Neural cell (in vitro differentiated cells): ENCODE results near the gene NEURL3.

Experiments
- EP300 ChIP-seq: fragments of 450-650 bp; conservative IDR thresholded peaks from 2 replicates; pipeline ENCODE4 v1.6.1; 2014; ENCODE audit warnings: antibody characterized with exemption, mild to moderate bottlenecking, moderate library complexity; ENCODE audit not compliant: poor library complexity, severe bottlenecking
- EZH2 ChIP-seq: fragments of 200-600, 300-800 bp; shearing (Covaris generic), sonication (generic); IDR thresholded peaks from 2 replicates; pipeline ENCODE4 v1.6.1; 2014; ENCODE audit warnings: antibody characterized with exemption, low read length, borderline replicate concordance, mild to moderate bottlenecking; ENCODE audit not compliant: insufficient read depth, poor library complexity, severe bottlenecking
- POLR2AphosphoS5 ChIP-seq: IDR thresholded peaks from 2 replicates; pipeline ENCODE4 v1.6.1; 2012
- SMC3 ChIP-seq: fragments of 450-650 bp; conservative IDR thresholded peaks from 2 replicates; pipeline ENCODE4 v1.6.1; 2014; ENCODE audit warnings: antibody characterized with exemption, mild to moderate bottlenecking, moderate library complexity; ENCODE audit not compliant: poor library complexity
- TAF1 ChIP-seq: IDR thresholded peaks from 2 replicates; pipeline ENCODE4 v1.6.1; 2012; ENCODE audit warnings: low read depth
- TF ChIP-seq, protein P1 (sequence below): fragments of 450-650 bp; IDR thresholded peaks from 2 replicates; pipeline ENCODE4 v1.5.1; 2014; ENCODE audit warnings: antibody characterized with exemption, mild to moderate bottlenecking, moderate library complexity; ENCODE audit not compliant: poor library complexity, severe bottlenecking
- TF ChIP-seq, protein P2 (sequence below): IDR thresholded peaks from 2 replicates; pipeline ENCODE4 v1.6.1; 2012; ENCODE audit warnings: borderline replicate concordance

DNA sequence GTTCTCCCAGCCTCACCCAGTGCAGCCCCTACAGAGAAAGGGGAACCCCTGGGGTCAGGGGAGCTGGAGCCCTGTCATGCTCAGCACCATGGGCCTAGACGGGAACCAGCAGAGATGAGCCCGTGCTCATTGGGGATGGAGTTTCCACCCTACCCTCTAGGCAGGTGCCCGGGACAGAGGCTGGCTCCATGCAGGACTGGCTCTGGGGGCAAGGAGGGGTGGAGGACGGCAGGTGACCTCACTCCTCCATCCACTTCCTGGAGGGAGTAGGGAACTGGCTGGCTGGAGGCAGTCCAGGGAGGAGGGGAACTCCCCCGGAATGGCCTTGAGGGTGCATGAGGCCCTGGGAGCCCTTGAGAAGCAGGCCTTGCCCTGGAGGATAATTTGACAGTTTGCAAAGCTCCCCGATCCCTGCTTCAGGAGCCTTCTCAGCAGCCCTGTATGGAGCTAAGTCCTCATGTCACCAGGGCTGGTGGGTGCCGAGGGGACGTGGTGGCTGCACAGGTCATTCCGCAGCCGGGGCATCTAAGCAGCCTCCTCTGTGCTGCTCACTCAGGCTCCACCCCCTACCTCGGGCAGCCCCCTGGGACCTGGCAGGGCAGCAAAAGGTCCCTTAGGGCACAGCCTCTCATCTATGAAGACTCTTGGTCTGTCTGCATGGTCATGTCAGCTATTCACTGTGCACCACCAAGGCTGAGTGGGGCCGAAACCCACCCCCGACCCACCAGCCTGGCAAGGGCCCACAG is 2.1 kb downstream of the NEURL3 start:
- TF ChIP-seq, protein P1, sequence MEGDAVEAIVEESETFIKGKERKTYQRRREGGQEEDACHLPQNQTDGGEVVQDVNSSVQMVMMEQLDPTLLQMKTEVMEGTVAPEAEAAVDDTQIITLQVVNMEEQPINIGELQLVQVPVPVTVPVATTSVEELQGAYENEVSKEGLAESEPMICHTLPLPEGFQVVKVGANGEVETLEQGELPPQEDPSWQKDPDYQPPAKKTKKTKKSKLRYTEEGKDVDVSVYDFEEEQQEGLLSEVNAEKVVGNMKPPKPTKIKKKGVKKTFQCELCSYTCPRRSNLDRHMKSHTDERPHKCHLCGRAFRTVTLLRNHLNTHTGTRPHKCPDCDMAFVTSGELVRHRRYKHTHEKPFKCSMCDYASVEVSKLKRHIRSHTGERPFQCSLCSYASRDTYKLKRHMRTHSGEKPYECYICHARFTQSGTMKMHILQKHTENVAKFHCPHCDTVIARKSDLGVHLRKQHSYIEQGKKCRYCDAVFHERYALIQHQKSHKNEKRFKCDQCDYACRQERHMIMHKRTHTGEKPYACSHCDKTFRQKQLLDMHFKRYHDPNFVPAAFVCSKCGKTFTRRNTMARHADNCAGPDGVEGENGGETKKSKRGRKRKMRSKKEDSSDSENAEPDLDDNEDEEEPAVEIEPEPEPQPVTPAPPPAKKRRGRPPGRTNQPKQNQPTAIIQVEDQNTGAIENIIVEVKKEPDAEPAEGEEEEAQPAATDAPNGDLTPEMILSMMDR = no peak
- TF ChIP-seq POLR2AphosphoS5 = no peak
- no peak for TF ChIP-seq TAF1
- TF ChIP-seq EZH2 = no peak
- no peak for TF ChIP-seq SMC3
- TF ChIP-seq, protein P2, sequence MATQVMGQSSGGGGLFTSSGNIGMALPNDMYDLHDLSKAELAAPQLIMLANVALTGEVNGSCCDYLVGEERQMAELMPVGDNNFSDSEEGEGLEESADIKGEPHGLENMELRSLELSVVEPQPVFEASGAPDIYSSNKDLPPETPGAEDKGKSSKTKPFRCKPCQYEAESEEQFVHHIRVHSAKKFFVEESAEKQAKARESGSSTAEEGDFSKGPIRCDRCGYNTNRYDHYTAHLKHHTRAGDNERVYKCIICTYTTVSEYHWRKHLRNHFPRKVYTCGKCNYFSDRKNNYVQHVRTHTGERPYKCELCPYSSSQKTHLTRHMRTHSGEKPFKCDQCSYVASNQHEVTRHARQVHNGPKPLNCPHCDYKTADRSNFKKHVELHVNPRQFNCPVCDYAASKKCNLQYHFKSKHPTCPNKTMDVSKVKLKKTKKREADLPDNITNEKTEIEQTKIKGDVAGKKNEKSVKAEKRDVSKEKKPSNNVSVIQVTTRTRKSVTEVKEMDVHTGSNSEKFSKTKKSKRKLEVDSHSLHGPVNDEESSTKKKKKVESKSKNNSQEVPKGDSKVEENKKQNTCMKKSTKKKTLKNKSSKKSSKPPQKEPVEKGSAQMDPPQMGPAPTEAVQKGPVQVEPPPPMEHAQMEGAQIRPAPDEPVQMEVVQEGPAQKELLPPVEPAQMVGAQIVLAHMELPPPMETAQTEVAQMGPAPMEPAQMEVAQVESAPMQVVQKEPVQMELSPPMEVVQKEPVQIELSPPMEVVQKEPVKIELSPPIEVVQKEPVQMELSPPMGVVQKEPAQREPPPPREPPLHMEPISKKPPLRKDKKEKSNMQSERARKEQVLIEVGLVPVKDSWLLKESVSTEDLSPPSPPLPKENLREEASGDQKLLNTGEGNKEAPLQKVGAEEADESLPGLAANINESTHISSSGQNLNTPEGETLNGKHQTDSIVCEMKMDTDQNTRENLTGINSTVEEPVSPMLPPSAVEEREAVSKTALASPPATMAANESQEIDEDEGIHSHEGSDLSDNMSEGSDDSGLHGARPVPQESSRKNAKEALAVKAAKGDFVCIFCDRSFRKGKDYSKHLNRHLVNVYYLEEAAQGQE = no peak
- TF ChIP-seq EP300 = no peak
